ENCODE data around the gene CBFA2T3. TPM values are rescaled to one million over a fixed set of nuclear protein-coding genes. Genes with fewer than 3 reads are reported as not detected.

The CBFA2T3 gene
- total and polyA plus RNA-seq, 10 donors = 8.4 to 59.8 (median 26.3) TPM

DNA sequence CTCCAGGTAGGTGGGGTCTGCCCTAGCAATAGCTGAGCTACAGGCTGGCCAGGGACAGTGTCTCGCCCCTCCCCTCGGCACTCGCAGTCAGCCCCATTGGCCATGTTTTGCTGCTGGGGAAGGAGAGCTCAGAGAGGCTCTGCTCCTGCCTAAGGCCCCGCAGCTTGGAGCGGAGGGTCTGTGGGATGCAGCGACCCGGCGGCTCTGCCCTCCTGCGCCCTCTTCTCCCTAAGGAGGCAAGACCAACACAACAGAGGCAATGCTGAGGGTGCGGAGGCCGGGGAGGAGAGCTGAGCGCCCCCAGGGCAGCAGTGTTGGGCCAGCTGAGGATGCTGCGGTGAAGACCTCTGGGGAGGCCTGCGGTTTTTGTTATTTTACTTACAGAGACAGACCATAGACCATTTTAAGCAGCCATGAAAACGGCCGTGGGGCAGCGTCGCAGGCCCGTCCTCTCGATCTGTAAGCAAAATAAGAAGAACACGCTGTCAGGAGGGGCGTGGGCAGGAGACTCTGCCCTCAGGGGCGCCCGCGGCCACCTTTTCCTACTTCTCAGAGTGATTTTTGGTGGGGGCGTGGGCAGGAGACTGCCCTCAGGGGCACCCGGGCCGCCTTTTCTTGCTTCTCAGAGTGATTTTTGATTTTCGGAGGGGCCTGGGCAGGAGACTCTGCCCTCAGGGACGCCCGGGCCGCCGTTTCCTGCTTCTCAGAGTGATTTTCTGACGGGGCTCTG is 79.1 kb downstream of the CBFA2T3 start:
- Histone ChIP-seq H3K36me3 (peaks cover 0 to 92% (median 53%) of the 10 kb centered on the region in 6 donors), H3K9me3 (no peaks in the 10 kb centered on the region), H3K4me1 (peaks cover 4 to 46% (median 25%) of the 10 kb centered on the region in 6 donors), H3K27me3 (replicated peaks in 1 of 7) (no peaks in the 10 kb centered on the region), H3K27ac (no peak overlapping the region), H3K4me3 (no peak overlapping the region)
- DNase-seq = no peak
- intact Hi-C loops (cut with DNase I; ENCODE audit: low total_unique reads) = no loop called here
- 87 to 95% (median 91%) methylated on average over 30 to 34 of the region's 34 CpGs for WGBS, 5 donors
- TF ChIP-seq, protein P1, sequence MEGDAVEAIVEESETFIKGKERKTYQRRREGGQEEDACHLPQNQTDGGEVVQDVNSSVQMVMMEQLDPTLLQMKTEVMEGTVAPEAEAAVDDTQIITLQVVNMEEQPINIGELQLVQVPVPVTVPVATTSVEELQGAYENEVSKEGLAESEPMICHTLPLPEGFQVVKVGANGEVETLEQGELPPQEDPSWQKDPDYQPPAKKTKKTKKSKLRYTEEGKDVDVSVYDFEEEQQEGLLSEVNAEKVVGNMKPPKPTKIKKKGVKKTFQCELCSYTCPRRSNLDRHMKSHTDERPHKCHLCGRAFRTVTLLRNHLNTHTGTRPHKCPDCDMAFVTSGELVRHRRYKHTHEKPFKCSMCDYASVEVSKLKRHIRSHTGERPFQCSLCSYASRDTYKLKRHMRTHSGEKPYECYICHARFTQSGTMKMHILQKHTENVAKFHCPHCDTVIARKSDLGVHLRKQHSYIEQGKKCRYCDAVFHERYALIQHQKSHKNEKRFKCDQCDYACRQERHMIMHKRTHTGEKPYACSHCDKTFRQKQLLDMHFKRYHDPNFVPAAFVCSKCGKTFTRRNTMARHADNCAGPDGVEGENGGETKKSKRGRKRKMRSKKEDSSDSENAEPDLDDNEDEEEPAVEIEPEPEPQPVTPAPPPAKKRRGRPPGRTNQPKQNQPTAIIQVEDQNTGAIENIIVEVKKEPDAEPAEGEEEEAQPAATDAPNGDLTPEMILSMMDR (IDR thresholded peaks at IDR 0.05 in 8 of 11, conservative IDR thresholded peaks at IDR 0.05 in 3 of 11) = no peak
- no peak for TF ChIP-seq POLR2A (IDR thresholded peaks at IDR 0.05)

DNA sequence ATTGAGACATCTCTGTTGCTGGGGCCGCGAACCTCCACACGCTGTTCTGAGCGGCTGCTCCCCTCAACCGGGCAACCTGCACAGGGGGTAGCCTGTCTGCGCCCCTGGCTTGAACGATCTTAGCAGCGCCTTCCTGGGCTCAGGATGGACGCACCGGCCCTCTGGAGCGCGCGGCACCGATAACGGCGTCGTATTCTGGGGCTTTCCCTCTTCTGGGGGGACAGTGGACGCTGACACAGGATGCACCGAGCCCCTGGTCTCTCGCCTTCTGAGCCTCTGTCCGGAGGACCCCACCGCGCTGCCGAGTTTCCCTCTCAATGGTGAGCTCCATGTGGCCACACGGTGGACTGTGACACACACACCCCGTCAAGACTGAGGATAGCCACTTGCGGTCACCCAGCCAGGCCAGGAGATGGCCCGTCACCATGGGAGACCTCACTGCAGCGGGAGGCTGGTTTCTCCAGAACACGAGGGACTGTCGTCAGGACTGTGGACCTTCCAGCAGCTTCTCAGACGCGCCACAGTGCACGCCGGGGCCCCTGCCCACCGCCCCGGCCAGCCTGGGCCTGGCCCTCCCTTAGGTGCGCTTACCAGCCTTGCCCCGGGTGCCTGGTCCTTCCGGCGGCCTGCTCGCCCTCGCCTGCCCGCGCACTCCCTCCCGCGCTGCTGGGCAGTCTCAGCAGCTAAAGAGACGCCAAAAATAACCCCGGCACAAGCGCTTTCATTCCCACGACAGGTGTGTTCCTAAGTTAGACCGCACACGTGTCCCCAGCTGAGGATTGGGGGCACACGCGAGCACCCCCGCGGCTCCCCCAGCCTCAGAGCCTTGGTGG is 80.6 kb downstream of the CBFA2T3 start:
- H3K36me3 ChIP-seq = peaks cover 0 to 92% (median 59%) of the 10 kb centered on the region in 6 donors

DNA sequence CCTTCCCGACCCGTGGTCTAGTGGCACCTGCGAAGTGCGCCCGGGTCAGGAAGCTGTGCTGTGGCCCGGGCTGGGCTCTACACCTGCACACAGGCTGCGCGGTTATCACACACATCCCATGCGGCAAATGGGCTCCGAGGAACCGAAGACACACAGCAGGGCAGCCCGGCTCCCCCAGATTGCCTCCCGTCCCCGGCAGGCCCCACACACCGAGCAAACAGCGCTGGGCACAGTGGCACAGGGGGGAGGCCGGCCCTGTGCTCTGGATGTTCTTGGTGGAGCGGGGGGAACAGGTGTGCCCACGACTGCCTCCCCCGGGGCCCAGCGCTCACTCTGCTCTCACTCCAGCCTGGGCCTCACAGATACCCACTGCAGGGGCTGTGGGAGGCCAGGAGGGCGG is 81.7 kb downstream of the CBFA2T3 start:
- H3K4me1 ChIP-seq = peaks cover 4 to 26% (median 13%) of the 10 kb centered on the region in 6 donors
- no peak for TF ChIP-seq POLR2AphosphoS5 (IDR thresholded peaks at IDR 0.05)
- no peak for TF ChIP-seq POLR2A (IDR thresholded peaks at IDR 0.05)
- TF ChIP-seq, protein P1 (IDR thresholded peaks at IDR 0.05 in 8 of 11, conservative IDR thresholded peaks at IDR 0.05 in 3 of 11) = no peak
- peaks cover 0 to 92% (median 55%) of the 10 kb centered on the region in 6 donors for H3K36me3 ChIP-seq
- H3K27ac ChIP-seq = peak overlapping the region in 1 of 8 donors; percentile 38
- intact Hi-C loops (cut with DNase I; ENCODE audit: low total_unique reads) = no loop called here
- no peaks in the 10 kb centered on the region for H3K9me3 ChIP-seq
- no peaks in the 10 kb centered on the region for H3K27me3 ChIP-seq (replicated peaks in 1 of 7)
- 78 to 97% (median 84%) methylated on average over 9 to 22 of the region's 22 CpGs; no CpG with 5 or more reads in 1 of the 5 donors for WGBS, 5 donors
- H3K4me3 ChIP-seq = no peak overlapping the region
- no peak for DNase-seq

More for the DNA sequence above, 80.6 kb downstream of the CBFA2T3 start:
- TF ChIP-seq POLR2AphosphoS5 (IDR thresholded peaks at IDR 0.05) (no peak), POLR2A (IDR thresholded peaks at IDR 0.05) (no peak)
- TF ChIP-seq, protein P1 (IDR thresholded peaks at IDR 0.05 in 8 of 11, conservative IDR thresholded peaks at IDR 0.05 in 3 of 11) = no peak
- Histone ChIP-seq H3K4me1 (peaks cover 4 to 33% (median 18%) of the 10 kb centered on the region in 6 donors), H3K4me3 (no peak overlapping the region), H3K27ac (no peak overlapping the region), H3K27me3 (replicated peaks in 1 of 7) (no peaks in the 10 kb centered on the region), H3K9me3 (no peaks in the 10 kb centered on the region)
- intact Hi-C loops (cut with DNase I; ENCODE audit: low total_unique reads) = no loop called here
- WGBS, 5 donors = 88 to 95% (median 92%) methylated on average over 33 to 57 of the region's 57 CpGs
- no peak for DNase-seq

Measured in spleen (tissue), 11 donors.